Stimulated activated CD8-positive, alpha-beta memory T cell treated with anti-CD3 and anti-CD28 coated beads, Interleukin-12 subunit alpha, Interleukin-12 subunit beta, amount 100 ng/mL, for 1 hour (primary cell): Measurements from ENCODE around the gene CLMP.
A peak's percentile ranks its signal among the peaks of the same experiment; 100 is the strongest.
"Not testable (repeated sequence)": the region's sequence is repeated elsewhere in the genome, so short reads cannot be mapped to it uniquely, and the experiment has no call there.

Source experiments
- DNase-seq: peaks from one replicate; pipeline ENCODE4 v3.0.0-alpha.2; 2020; ENCODE audit warnings: low read depth

Gene CLMP

DNA sequence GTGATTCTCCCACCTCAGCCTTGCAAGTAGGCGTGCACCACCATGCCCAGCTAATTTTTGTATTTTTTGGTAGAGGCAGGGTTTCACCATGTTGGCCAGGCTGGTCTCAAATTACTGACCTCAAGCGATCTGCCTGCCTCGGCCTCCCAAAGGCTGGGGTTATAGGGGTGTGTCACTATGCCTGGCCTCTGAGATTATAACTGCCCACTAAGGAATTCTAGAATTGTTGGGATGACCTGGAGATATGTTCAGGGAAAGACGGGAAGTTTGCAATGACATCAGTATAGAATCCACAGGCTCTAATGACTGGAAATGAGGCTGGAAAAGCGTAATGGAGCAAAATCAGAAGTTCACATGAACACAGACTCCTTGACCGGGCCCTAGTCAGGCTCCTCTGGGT, 62.2 kb downstream of the CLMP start:
- DNase-seq, result no peak

DNA sequence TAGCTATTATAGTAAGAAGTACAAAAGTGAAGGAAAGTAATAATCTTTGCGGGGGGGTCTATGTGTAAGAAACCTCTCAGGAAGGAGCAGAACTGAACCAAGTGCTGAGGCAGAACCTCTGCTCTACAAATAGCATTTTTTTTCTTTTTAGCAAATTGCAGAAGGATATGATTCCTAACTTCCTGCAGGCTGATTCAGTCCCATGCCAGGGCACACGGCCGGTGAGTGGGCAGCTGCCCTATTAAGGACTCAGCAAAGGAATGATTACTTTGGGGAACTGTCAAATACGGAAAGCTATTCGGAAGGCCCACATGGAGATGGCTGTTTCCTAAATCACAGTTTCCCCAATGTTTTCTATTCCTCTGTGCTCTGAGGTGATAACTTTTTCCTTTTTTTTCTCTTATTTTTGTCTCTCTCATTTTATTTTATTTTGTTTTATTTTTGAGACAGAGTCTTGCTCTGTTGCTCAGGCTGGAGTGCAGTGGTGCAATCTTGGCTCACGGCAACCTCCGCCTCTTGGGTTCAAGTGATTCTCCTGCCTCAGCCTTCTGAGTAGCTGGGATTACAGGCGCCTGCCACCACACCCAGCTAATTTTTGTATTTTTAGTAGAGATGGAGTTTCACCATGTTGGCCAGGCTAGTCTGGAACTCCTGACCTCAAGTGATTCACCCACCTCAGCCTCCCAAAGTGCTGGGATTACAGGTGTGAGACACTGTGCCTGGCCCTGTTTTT, 62.8 kb downstream of the CLMP start:
- DNase-seq, result not testable (repeated sequence)

DNA sequence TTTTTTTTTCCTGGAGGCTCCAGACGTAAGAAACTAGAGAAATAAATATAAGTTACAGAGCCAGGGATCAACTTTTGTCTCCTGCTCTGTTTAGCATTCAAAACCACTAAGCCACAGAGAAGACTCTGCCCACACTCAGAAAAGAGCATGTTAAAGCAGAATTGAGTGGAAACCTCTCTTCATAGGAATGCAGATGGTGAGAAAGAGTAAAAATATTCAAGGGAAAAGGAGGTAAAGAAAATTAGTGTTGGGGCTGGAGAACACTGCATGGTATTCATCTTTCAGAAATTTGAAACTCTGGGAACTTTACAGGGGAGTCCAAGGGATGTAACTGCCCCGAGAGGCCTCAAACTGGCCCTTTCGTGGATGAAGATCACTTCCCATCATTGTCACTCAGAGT, 65.1 kb downstream of the CLMP start:
- no peak for DNase-seq

DNA sequence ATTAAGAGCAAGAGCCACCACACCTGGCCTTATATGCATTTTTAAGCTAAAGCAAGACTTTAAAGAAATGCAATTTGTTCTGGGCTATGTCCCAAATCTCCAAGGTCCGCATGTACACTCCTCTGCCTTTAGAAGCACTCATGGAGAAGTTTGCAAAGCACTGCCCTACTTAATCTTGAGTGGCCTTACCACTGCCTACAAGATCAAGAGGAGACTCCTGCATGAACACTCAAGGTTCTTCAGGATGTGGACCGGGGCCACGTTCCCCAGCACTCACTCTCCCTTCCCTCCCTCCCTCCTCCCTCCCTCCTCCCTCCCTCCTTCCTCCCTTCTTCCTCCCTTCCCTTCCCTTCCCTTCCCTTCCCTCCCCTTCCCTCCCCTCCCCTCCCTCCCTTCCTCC, 69.9 kb downstream of the CLMP start:
- DNase-seq, result no peak

DNA sequence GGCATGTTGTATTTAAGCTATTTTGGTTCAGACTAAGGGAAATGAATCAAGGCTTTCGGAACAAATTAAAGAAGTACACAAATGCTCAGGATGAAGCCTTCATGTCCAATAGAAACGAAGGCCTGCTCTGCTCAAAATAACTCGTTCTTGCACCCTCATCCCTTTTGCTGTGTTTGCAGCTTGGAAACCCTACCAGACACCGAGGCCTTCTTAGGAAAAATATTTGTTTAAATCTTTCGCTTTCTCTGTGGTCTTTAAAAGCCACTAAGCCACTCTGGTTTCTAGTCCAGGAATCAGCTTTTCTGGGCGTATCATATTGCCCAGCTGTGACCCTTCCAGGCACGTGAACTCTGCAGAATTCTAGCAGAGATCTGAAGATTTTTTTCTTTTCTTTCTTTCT, 72.2 kb downstream of the CLMP start:
- DNase-seq, result no peak

DNA sequence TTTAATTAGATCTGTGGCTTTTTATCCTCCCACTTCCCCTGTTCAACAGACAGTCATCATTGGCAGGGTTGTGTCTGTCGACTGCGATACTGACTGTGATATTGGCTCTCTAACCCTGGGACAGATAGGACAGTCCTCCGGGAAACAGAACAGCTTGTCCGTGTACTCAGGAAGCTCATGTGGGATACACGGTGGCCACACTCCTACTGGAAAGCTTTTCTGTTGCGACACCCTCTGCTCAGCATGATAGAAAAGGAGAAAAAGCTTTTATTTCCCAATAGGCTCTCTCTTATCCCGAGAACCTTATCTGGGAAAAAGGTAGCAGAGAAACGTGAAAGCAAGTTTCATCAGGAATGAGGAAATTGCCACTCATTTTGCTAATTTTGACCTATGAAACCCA, 72.7 kb downstream of the CLMP start:
- no peak for DNase-seq

DNA sequence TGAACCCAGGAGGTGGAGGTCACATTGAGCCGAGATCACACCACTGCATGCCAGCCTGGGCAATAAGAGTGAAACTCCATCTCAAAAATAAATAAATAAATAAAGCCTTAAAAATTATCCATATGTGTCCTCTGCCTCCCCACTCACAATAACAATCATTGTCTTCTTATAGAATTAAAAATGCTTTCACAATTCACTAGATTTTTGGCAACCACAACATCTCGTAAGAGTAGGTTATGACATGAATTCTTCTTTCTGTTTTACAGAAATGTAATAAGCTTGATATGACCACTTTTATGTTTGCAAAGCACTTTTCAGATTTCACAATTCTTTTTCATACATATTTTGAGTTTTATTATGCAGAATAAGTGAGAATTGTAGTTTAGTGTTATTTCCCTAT, 78.6 kb downstream of the CLMP start:
- no peak for DNase-seq

DNA sequence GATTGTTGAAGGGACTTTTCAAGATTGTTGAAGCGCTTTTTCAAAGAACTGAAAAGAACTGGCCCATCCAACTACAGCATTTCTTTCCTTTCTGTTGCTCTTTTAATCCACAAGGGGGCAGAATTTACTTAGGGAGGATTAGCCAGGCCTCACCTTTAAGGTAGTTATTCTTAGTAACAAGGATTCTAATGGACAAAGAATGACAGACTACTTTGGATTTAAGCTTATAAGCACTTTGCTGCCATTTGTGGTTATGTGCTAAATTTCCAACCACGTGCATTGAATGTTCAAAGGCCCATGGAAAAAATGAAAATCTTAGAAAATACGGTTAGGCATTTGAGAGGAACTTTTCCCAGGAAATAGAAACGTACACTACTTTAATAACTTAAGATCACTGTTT, 83.6 kb downstream of the CLMP start:
- no peak for DNase-seq

DNA sequence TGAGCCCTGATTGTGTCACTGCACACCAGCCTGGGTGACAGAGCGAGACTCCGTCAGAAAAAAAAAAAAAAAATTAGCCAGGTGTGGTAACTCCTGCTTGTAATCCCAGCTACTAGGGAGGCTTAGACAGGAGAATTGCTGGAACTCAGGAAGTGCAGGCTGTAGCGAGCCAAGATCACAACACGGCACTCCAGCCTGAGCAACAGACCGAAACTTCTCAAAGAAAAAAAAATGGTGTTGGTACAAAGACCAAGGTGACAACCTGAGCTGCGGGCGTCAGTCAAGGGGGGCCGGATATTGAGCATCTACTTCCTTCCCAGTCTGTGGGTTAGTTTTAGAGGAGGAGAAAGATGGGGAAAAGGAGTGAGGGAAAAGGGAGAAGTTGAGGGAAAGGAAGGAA, 84.7 kb downstream of the CLMP start:
- no peak for DNase-seq

DNA sequence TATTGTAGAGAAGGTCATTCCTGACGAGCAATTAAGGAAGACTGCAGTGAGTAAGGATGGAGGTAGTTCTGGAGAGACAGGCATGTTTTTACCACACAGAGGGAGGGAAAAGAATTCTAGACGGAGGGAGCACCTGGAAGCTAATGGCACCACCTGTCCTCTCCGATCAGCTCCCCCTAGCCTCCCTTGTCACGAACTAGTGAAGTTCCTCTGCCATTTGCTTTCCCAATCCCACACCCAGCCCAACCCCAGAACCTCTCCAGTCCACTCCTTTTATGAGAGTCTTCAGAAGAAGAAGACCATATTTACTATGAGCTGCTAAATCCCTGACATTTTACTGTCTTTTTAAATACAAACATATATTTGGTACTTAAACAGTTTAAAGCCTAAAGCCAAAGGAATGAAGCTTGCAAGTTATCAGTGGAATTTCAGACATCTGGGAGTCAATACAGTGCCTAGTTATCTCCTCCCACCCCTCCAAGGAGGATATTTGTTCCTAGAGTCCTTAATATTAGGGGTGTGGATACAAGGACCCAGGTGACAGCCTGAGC, 87.0 kb downstream of the CLMP start:
- DNase-seq, result no peak

DNA sequence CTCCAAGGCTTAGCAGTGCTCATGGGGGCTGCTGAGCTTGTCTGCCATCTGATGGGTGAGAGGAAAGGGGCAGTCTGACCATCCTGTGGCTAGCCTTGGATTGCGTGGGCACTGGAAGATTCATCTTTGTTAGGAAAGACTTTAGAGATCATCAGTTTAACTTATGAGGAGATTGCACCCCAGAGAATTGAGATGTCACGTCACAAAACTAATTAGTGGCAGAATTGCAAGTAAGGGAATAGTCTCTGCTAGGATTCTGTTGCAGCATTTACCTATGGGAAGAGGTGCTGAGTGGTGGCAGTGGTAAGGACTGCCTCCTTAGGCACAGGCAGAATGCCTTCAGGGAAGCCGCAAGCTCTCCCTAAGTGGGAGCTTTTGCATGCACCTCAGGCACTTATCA, 90.4 kb downstream of the CLMP start:
- no peak for DNase-seq

DNA sequence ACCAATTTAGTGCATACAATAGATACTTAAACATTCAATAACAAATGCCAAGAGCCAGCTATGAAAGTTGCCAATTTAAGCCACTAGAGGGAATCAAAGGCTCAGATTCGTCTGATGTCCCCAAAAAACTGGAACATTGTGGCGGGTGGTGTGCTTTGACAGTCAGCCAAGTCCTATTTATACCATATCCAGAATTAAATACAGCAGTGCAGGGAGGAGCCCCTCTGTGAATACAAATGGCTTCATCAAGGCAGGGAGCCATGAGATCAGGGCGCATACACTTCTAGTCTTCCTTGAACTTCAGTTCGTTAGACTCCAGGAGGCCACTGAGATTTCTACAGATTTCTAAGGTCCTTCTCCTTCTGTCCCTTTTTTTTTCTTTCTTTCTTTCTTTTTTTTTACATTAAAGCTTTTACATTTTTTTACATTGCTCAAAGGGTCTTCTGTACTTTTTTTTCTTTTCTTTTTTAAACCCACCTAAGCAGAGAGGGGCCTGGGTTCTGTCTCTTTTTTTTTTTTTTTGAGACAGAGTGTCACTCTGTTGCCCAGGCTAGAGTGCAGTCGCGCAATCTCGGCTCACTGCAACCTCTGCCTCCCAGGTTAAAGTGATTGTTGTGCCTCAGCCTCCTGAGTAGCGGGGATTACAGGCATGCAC, 91.6 kb downstream of the CLMP start:
- no peak for DNase-seq

DNA sequence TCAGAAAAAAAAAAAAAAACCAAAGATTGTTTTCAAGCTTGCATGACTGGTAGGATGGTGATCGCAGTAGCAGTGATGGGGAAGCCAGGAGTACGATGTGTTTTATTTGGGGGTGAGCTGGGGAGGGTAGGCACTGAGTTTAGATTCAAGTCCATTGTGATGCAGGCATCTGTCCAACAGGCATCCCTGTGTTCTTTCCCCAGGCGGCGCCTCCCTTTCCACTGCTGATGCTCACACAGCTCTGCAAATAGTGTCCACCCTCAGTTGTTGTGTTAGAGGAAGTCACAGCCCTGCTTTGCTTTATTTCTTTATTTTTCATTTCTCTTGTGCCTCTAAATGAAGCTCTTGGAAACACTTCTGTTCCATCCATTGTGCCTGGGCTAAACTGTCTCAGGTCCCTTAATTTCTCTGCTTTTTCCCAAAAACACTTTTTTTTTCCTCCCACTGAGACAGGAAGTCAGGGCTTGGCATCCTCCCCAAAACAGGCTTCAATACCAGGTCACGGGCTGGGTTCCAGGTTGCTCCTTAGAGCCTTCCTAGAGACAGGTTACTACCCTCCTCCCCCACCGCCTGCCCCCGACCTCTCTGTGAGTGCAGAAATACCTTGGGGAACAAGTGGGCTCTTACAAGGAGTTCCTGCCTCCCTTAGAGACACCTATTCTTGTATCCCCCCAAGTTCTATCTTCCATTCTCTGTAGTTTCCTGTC, 94.5 kb downstream of the CLMP start:
- no peak for DNase-seq

DNA sequence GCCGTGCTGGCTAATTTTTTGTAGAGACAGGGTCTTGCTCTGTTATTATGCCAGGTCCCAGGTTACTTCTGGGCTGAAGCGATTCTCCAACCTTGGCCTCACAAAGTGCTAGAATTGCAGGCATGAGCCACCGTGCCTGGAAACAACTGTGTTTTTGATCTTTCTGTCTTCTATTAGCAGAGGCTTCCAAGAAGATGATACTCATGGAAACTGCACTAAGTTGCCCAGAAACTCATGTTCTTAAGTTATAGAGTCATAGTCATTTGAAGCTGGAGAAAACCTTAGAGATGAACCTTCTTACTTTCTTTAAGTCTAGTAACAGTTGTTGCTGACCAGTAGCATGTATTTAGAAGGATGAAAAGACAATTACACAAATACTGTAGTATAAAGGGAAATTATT, 96.1 kb downstream of the CLMP start:
- no peak for DNase-seq

DNA sequence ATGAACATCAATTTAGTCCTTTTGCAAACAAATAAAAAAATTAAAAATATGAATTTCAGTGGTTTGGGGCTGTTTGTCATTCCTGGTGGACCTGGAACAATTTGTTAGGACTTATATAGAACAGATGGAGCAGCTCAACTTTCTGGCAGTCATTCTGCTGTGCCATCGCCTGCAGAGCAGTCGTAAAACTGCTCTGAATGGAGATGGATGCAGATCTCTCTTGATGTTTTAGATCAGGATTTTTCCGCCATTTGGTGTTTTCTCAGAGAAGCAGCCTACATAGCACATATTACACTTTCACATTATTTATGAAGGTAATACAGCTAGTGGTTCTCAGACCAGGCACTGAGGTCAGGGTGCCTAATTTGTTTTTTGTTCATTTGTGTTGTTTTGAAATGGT, 101.3 kb downstream of the CLMP start:
- no peak for DNase-seq

DNA sequence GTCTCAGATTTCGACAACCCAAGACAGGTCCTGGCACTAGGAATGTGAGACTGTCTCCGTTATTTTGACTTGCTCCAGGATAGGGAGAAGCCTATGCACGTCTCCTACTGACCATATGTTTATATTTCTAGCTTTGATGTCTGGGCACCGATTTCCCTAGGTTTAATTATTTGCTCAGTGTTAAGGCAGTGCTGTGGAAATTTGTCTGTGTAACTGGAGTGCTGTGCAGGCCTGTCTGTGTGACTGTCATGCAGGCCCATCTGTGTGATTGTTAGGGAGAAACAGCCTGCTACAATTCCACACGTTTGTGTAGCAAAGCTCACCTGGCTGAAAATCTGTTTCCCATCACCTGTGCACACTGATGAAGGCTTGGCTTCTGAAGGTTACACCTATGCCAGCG, 103.5 kb downstream of the CLMP start:
- no peak for DNase-seq

DNA sequence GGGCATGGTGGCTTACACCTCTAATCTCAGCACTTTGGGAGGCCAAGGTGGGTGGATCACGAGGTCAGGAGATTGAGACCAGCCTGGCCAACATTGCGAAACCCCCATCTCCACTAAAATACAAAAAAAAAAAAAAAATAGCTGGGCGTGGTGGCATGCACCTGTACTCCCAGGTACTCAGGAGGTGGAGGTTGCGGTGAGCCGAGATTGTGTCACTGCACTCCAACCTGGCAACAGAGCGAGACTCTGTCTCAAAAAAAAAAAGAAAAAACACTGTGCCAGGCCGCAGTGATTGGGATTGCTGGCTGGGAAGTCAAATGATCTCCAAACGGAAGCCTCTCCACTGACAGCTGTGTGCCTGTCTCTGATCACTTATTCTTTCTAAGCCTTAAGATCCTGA, 104.9 kb downstream of the CLMP start:
- not testable (repeated sequence) for DNase-seq

DNA sequence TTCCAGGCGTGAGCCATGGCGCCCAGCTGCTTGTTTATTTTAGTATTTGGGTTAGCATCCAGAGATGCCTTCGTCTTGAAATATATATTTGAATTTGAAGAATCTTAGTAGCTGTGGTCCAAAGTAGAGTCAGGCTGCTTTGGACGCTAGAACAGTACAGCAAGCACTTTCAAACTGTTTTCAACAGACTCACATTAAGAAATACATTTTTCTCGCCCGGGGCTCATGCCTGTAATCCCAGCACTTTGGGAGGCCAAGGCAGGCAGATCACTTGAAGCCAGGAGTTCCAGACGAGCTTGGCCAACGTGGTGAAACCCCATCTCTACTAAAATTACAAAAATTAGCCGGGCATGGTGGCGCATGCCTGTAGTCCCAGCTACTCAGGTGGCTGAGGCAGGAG, 106.2 kb downstream of the CLMP start:
- not testable (repeated sequence) for DNase-seq

DNA sequence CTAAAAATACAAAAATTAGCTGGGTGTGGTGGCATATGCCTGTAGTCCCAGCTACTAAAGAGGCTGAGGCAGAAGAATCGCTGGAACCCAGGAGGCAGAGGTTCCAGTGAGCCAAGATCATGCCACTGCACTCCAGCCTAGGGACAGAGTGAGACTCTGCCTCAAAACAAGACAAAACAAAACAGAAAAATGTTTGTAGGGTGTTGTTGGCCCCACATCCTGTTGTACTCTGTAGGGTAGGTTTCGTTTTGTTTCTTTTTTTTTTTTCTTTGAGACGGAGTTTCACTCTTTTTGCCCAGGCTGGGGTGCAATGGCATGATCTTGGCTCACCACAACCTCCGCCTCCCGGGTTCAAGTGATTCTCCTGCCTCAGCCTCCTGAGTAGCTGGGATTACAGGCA, 107.4 kb downstream of the CLMP start:
- not testable (repeated sequence) for DNase-seq

DNA sequence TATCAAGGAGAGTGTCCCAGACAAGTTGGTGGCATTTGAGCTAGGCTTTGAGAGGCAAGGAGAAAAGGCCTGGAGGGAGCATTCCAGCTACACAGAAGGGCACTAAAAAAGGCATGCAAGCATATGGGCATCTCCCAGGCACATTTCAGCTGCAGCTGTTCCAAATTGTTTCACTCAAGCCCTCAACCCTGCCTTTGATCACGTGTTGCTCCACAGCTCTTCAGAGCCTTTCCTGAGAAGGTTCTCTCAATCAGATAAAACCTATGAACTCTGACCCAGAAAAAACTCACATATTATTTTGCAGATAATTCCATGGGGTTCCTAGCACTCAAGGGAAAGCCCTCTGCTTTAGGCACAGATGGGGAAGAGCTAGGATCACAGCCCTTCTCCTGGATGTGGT, 108.7 kb downstream of the CLMP start:
- DNase-seq, result no peak

DNA sequence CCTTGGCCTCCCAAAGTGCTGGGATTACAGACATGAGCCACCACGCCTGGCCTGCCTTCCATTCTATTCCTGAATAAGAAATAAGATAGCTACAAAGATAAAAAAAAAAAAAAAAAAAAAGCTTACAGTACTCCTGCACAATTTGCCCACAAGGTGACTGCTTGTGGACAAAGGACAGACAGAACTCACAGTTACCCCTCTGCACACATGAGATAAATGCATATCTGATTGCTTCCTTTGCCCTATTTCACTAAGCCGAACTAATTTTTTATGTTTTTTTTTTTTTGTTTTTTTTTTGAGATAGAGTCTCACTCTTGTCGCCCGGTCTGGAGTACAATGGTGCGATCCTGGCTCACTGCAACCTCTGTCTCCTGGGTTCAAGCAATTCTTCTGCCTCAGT, 109.6 kb downstream of the CLMP start:
- no peak for DNase-seq

DNA sequence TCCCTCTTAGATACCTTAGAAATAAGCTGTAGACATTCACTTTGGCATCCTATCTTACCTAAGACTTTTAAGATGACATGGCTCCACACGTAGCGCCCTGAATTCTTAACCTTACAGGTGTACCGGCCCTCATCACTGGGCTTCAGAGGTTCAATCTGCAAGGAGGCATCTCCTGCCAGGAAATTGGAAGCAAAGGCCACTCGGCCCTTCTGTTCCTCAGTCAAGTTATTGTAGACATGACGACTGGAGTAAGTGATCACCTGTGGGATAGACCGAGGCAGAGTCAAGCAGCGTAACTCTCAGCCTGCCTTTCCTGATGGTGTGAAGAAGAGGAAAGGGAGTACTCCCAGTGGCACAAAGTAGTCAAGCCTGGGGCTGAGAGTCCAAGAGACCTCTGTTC, 110.6 kb downstream of the CLMP start:
- no peak for DNase-seq

DNA sequence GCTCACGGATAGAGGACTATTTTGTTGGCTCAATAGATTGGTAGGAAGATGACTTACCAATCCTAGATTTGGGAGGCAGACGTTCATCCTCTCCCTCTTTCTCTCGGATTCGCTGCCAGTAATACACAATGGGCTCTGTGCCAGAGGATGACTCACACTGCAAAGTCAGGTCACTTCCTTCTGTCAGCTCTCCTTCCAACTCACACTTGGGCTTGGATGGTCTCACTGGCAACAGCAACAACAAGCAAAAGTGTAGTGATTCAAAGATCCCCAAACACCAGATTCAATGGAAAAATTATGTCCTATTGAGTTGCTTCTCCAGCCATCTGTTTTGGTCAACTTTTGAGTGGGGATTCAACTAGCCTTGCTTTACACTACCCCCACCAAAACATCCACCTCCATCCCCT, 111.4 kb downstream of the CLMP start:
- DNase-seq, result peak; percentile 42
